ENCODE data around the gene VPS29. TPM values are rescaled to one million over a fixed set of nuclear protein-coding genes. Genes with fewer than 3 reads are reported as not detected.
A peak's percentile ranks its signal among the peaks of the same experiment; 100 is the strongest.

Gene VPS29
- 100 to 1,000 TPM; 118 to 166 (median 134) TPM for polyA plus RNA-seq (ENCODE audit: insufficient read length in 10 of 10)
- long read RNA-seq, donor 1, transcript VPS29-206 (4 exons, 1,523 nt), result major isoform, 18 of 89 reads
- long read RNA-seq, donor 1, partial matches to known transcripts, result 23 of 89 reads
- long read RNA-seq, donor 1, other reads (novel, unspliced or antisense), result 43 of 89 reads
- long read RNA-seq, donor 2, transcript VPS29-206 (4 exons, 1,523 nt), result major isoform, 14 of 77 reads
- long read RNA-seq, donor 2, transcript VPS29-207 (5 exons, 818 nt), result minor isoform, 6 of 77 reads
- long read RNA-seq, donor 2, partial matches to known transcripts, result 17 of 77 reads
- long read RNA-seq, donor 2, other reads (novel, unspliced or antisense), result 38 of 77 reads
- long read RNA-seq, donor 3, result 0 reads
- long read RNA-seq, donor 4, transcript VPS29-207 (5 exons, 818 nt), result minor isoform, 5 of 80 reads
- long read RNA-seq, donor 4, transcript VPS29-206 (4 exons, 1,523 nt), result major isoform, 11 of 80 reads
- long read RNA-seq, donor 4, partial matches to known transcripts, result 16 of 80 reads
- long read RNA-seq, donor 4, other reads (novel, unspliced or antisense), result 47 of 80 reads
- long read RNA-seq, donor 5, transcript VPS29-206 (4 exons, 1,523 nt), result major isoform, 25 of 102 reads
- long read RNA-seq, donor 5, partial matches to known transcripts, result 23 of 102 reads
- long read RNA-seq, donor 5, other reads (novel, unspliced or antisense), result 50 of 102 reads
- long read RNA-seq, donor 6, transcript VPS29-206 (4 exons, 1,523 nt), result major isoform, 25 of 117 reads
- long read RNA-seq, donor 6, partial matches to known transcripts, result 20 of 117 reads
- long read RNA-seq, donor 6, other reads (novel, unspliced or antisense), result 66 of 117 reads
- long read RNA-seq, donor 7, transcript VPS29-206 (4 exons, 1,523 nt), result major isoform, 14 of 62 reads
- long read RNA-seq, donor 7, partial matches to known transcripts, result 6 of 62 reads
- long read RNA-seq, donor 7, other reads (novel, unspliced or antisense), result 37 of 62 reads
- long read RNA-seq, donor 8, transcript VPS29-206 (4 exons, 1,523 nt), result major isoform, 15 of 64 reads
- long read RNA-seq, donor 8, partial matches to known transcripts, result 47 of 64 reads
- long read RNA-seq, donor 8, other reads (novel, unspliced or antisense), result 0 of 64 reads
- long read RNA-seq, donor 9, partial matches to known transcripts, result 0 of 3 reads
- long read RNA-seq, donor 9, other reads (novel, unspliced or antisense), result 0 of 3 reads

DNA sequence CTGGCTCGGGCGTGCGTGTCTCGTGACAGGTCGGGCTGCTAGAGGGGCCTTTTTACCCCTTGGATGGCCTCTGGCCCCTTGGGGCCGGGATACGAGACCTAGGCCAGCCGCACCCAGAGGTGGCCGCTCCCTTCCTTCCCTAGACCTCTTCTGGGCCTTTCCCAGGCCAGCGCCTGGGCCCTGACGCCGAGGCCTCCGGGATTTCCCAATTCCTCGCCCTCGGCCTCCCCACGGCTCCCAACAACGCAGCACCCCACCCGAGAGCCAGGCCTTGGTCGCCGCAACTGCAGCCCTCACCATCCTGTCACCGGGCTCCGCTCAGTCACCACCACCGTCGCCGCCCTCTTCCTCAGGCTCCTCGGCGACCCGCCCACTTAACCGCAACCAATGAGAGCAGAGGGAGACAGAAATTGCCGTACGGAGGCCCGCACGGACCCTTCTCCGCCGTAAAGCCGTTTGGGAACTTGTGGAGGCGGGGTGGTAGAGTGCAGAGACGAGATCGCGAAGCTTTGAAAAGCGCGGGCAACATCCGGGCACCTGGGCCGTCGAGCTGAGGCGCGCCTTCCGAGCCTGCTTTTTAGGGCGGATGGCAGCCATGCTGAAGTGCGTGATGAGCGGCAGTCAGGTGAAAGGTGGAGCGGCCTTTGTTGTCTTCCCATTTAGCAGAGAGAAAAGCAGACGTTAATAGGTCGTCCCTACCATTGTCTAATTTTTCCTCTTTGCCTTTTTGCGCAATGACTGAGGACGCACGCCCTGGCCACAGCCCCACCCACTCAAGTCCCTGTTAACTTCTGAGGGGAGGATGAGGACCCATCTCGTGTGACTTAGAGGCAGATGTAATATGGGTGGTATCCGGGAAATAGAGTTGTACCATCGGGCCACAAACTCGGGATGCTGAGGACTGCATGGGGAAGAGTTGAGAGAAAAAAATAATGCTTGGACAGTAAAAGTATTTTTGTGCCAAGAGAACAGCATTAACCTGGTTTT lies at the start of gene VPS29, which contains the start of gene RAD9B:
Gene VPS29 (minus strand): TSS at position 360 of the 987 bp plus-strand sequence. CDS start 60 bp downstream, at position 300.
Gene RAD9B (plus strand): TSS at position 580 of the 987 bp plus-strand sequence. CDS start 7 bp downstream, at position 587.
- peak; percentile 98 to 99 (median 98) for DNase-seq

DNA sequence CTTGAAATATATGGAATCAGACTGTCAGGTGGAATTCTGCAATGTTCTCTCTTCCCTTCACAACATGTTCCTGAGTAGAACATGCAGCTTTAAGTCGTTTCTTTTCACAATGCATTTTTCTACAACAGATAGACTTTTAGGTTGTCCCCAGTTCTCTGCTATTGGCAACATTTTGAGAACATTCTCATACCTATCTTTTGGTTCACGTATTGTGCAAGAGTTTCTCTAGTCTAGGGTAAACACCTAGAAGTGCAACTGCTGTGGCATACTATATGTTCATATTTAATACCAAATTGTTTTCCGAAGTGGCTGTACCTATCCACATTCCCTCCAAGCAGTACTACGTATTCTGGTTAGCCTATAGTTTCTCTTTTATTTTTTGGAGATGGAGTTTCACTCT lies 49.1 kb upstream of the VPS29 start:
- no peak for DNase-seq

DNA sequence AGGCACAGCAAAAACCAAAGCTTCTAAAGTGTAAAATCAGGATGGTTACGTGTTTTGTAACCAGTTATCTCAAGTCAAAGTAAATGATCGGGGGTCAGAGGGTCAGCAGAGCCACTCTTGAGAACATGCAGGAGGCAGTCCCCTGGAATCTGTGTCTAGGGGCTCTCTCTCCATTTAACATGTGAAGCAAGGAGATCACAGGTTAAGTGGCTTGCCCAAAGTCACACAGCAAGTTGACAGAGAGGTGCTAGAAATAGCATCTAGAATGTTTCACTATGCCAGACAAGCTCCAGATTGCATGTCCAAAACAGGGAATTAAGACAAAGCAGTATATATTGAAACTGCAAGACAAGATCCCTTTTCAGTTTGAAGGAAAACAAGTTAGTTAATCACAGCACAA lies 47.8 kb upstream of the VPS29 start:
- DNase-seq, result no peak

DNA sequence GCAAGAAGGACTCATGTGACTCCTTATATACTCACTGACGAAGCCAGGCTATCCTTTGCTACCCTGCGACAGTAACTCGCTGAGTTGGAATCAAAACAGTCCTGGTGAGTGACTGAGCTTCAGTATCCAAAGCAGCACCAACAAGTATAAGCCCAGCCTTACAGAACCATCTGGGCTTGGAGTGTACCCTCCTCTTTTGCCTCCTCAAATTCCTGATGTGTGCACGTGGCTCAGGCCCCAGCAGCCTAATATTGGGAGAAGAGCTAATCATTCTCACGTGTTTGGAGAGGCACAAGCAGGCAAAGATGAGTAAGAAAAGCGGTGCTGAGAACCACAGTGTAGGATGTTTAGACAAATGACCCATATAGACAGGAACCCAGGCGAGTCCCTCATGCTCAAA lies 46.8 kb upstream of the VPS29 start:
- no peak for DNase-seq

DNA sequence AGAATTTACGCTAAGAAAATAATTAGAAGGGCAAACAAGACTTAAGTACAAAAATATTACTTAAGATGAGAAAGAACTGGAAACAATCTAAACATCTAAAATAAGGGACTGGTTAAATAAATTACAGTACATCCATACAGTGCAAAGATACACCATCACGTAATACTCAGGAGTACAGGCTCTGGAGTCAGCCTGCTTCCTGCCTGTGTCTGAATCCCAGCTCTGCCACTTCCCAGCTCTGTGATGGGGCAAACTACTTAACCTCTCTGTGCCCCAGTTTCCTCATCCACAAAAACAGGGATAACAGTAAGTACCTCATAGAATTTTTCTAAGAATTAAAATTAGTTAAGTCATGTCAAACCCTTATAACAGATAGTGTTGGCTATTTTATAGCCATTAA lies 45.2 kb upstream of the VPS29 start:
- DNase-seq, result no peak

DNA sequence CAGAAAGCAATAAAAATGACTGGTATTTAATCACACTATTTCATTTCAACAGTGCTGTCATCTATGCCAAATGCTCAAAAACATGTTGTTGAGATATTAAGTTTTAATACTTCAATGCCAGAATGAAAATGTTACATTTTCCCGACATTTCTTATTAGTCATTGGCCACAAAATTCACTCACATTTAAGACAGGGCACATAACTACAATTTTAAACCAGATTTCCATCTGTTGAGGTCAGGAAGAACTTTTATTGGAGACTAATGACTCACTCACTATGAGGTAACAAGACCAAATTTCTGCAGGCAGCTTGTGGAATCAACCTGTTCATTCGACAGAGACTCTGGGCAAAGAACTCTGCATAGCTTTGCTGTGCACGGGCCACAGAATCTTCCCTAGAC lies 44.4 kb upstream of the VPS29 start:
- DNase-seq, result peak in 1 of 3 donors; percentile 78

DNA sequence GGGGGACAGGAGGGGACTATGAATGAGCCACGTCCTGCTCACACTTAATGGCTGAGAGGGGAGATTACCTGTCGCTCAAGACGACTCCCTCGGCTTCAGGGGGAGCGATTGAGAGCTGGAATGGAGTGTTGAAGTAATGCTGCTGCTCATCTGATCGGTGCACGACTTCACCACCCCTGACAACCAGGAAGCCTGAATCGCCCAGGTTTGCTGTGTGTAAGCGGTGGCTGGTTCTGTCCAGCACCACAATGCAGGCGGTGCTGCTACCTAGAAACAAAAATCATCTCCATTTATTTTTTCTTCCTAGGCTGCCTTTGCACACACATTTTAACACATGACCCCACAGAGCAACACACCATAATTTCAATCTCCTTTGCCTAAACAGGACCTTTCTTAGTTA lies 43.9 kb upstream of the VPS29 start:
- no peak for DNase-seq

DNA sequence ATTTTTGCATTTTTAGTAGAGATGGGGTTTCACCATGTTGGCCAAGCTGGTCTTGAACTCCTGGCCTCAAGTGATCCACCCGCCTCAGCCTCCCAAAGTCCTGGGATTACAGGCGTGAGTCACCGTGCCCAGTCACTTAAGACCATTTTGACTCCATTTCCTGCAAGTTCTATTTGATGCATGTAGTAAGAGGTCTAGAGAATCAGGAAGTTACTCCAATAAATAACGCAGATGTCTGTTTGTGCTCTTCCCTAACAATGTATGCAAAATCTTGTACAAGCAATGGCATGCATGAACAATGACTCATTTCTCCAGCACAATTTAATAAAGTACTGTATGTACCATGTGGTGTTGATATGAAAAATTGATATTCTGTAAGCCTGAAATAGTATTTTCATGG lies 43.3 kb upstream of the VPS29 start:
- DNase-seq, result peak in 1 of 3 donors; percentile 84

DNA sequence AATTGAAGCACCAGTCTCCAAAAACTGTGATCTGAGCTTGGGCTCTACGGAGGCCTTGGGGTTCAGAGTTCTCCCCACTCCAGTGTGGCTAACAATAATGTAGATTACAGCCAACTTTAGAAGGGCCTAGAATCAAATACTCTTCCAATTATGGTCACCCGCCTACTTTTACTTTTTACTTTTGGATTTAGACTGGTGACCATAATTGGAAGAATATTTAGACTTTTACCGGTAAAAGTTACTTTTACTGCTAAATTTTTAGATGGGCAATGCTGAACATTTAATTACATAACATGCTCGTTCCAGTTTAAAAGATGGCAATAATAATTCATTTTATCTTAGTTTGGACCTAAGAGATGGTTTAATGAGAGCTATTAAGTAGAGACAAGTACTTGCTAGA lies 42.1 kb upstream of the VPS29 start:
- no peak for DNase-seq

DNA sequence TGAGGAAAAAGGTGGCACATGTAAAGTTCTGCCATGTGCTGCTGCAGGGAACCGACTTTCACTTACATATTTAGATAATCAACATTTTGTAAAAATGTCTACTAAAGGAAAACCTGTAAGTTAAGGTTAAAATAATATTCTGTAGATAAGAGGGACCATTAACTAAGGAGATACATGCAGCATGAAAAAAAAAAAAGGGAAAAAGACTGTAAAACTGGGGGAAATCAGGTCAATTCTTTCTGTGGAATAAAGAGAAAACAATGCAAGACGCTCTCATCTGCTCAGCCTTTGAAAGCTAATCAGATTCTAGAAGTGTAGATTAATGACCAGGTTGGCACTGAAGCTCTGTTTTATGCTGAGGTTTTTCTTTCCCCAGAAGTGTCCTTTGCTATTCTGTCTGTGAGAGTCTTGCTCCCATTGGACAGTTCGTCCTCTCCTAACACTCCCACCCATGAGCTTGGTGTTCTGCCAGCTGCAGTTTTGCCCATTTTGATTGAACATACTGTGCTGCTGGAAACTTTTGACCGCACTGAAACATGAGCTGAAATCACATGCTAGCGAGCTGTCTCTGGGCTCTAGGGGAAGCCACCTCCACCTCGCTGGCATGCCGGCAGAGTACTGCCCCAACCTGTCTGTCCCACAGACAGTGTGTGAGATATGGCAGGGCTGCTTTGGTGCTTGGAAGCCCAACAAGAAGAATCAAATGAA lies 41.5 kb upstream of the VPS29 start:
- DNase-seq, result peak; percentile 31 to 81 (median 67)

DNA sequence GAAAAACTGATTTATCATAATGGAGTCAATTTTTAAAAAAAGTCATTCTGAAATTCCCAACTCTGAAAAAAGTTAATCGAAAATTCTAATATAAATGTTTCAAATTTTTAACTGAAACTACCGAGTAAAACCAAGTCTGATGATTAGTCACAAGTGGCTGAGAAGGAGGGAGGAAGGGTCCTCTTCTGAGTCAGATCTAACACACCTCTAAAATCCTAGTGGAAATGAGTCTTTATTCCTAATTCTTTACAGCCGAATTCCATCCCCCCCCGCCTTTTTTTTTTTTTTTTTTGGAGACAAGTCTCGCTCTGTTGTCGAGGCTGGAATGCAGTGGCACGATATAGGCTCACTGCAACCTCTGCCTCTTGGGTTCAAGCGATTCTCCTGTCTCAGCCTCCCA lies 38.1 kb upstream of the VPS29 start:
- DNase-seq, result no peak

DNA sequence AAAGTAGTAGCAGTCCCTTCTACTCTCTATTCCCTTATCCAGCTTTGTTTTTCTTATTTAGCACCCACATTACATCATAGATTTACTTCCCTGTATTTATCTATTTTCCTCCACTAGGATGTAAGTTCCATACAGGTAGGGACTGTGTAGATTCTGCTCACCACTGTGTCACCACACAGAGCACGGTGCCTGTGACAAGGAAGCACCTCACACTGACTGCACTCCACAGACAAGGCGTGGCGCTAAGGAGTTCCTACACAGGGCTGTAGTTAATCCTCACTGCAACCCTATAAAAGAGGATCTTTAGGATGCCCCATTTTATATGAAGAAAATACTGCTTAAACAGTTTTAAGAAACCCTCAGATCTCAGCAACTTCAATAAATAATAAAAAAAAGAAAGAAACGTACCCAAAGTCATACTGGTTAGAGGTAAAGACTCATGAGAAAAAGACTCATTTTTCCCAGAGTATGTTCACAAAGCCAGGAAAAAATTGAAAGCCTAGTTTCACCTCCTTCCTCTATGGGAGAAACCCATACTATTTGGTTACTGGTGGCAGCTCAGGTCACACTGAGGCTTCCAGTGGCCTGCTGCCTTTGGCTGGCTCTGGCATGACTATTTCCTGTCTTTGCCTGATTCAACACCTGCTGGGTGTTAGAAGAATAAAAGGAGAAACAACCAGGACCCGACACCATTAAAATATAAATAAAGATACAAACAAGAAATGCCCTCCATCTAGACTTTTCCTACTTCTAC lies 37.1 kb upstream of the VPS29 start:
- no peak for DNase-seq

DNA sequence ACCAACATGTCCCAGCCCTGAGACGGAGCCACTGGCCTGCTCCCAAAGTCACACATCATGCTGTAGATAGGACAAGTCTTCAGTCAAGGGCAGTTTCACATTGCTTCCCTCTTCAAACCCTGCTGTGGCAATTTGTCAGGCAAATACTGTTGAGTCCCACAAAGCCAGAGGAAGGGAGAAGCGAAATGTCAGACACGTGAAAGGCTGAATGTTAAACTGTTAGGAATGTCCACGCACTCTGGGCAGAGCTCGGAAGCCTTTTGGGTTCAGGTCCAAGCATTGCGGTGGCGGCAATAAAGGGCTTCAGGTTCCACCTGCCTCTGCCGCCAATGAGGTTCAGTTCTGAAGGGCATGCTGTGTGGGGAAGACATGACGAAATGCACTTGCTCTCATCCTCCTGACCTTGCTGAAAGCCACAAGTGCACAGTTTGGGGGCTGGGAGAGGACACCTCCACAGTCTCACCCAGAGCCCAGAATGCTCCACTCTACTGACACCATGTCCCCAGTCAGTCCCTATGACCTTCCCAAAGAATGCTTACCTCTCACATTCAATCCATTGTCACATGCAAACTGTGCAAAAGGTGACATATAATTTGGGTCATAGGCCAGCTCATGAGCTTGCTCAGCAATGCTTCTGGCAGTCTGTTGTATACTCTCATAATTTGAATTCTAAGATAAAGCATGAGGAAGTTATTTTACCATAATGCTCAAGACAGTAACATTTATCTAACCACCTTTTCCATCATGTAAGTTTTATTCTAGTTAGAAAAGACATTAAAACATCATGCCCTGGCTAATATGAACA lies 35.9 kb upstream of the VPS29 start:
- DNase-seq, result peak in 1 of 3 donors; percentile 23

DNA sequence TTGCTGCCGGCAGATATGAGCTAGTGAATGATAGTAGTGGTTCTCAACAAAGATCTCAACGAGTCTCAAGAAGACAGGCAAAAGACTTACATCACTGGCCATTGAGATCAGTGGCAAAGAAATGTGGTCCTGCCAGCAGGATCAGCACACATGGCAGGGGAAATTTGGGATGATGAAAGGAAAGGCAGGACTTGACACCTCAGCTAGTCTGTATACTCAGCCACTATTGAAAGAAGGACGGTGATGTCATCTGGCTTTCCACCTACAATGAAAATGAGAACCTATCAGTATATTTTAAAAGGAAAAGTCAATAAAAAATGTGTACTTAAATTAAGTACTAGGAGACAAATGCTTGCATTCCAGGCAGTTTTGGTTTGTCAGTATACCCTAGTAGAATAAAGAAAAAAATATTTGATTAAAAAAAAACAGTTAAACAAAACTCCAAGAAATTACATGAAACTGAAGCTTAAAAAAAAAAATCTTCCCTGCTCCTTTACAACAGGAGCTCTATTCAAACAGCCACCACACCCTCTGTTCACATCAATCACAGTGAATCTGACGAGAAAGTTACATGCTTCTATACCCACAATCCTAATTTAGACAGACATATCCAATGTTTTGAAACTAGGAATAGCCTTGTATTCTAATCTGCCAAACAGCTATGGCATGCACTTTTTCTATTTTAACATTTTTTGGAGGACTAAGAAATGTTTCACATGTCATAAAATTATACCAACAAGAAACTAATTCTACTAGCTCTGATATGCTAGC lies 35.1 kb upstream of the VPS29 start:
- DNase-seq, result no peak

DNA sequence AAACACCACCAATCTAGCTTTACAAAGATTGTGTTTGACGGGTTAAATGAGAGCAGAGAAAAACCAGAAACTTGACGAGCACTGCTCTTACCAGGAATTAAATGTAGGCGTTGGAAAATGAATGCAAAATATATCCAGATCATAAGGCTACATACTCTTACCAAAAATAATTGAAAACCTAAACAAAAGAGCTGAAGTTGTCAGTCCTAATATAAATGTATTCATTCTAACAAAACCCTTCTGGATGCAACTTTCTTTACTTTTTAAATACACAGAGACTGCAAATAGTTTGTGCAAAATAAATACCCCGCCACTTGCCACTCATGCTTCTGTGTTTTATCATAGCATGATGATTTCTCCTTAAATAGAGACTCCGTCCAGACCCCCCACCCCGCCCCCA lies 32.9 kb upstream of the VPS29 start:
- no peak for DNase-seq

DNA sequence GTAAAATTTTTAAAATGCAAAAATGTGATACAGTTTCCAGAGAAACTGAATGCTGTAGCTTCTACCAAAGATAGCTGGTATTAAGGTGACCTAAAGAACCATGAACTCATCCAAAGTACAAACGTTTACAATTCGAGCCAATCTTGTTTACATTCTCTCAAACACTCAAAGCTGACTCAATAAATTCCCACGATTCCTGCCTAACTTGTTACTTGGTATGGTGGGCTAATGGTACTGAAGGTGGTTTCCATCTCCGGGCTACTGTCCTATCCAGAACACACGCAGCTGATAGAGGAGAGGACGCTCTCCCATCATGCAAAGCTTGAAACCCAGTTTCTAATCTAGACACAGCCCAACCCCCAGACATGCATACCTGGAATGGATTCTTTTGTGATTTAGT lies 31.7 kb upstream of the VPS29 start:
- no peak for DNase-seq

DNA sequence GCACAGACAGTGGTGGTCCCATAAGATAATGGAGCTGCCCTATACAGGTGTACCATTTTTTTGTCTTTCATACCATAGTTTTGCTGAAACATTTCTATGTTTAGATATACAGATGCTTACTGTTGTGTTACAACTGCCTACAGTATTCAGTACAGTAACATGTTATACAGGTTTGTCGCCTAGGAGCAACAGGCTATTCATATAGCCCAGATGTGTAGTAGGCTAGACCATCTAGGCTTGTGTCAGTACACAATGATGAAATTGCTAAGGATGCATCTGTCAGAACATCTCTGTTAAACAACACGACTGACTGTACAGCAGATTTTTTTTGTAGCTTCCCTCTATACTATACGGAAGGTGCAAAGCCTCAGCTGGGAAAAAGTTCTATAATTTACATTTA lies 30.7 kb upstream of the VPS29 start:
- DNase-seq, result no peak

Measured in muscle of back (tissue), 13 donors.